B cell (primary cell): ENCODE results near the gene MRPL24.

Experiments
- EZH2 ChIP-seq: IDR thresholded peaks from 2 replicates; pipeline ENCODE4 v1.6.1; 2012; ENCODE audit warnings: borderline replicate concordance, low read depth, mild to moderate bottlenecking, moderate library complexity, low read length; ENCODE audit not compliant: insufficient read depth, poor library complexity, severe bottlenecking
- TF ChIP-seq, protein P1 (sequence below): fragments of 200-600 bp; IDR thresholded peaks from one replicate; pipeline ENCODE4 v1.8.0; 2022; ENCODE audit warnings: antibody characterized with exemption, mild to moderate bottlenecking

GRCh38 chr1:156788136-156788535 is 47.2 kb upstream of the MRPL24 start:
- TF ChIP-seq, protein P1, sequence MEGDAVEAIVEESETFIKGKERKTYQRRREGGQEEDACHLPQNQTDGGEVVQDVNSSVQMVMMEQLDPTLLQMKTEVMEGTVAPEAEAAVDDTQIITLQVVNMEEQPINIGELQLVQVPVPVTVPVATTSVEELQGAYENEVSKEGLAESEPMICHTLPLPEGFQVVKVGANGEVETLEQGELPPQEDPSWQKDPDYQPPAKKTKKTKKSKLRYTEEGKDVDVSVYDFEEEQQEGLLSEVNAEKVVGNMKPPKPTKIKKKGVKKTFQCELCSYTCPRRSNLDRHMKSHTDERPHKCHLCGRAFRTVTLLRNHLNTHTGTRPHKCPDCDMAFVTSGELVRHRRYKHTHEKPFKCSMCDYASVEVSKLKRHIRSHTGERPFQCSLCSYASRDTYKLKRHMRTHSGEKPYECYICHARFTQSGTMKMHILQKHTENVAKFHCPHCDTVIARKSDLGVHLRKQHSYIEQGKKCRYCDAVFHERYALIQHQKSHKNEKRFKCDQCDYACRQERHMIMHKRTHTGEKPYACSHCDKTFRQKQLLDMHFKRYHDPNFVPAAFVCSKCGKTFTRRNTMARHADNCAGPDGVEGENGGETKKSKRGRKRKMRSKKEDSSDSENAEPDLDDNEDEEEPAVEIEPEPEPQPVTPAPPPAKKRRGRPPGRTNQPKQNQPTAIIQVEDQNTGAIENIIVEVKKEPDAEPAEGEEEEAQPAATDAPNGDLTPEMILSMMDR, result no peak
- no peak for TF ChIP-seq EZH2
